ENCODE measurements around the gene DEDD2. TPM values are rescaled to one million over a fixed set of nuclear protein-coding genes. Genes with fewer than 3 reads are reported as not detected.

DEDD2 gene
- polyA plus RNA-seq, 1 of the 3 experiments (the other 2 are of a cell fraction): 30.2 TPM

DNA sequence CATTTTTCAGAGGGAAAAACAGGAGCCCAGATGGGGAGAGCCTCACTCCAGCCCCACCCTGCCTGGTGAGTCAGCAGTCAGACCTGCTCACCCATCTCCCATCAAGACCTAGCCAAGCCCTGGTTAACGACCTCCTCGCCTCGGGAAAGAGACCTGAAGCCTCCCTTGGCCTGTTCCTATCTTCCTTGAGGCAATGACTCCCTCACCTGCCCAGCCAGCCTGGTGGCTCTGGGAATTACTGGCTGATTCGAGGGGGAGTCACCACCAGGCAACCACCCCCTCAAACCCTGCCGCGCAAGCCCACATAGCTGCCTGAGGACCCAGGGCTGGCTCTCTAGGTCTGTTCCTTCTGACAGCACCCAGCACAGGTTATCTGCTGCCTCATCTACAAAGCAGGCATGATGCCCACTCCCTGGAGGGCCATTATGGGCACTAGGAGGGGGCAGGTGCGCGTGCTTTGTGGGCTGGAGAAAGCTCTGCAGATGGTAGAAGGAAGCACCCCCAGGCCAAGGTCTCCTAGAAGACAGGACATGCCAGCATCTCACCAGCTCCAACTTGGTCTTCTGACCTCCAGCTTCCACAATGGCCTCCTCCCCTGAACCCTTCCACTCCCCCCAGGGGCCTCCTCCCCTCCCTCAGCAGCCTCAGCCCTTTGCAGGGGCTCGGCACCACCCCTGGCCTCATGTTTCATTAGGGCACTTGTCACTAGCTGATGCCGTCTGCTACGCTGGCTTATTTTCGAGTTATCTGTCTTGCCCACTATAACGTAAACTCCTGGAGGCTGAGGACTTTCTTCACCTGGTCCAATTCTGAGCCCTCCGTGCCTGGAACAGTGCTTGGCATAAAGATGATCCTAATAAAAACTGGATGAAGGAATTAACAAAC lies 10.4 kb downstream of the DEDD2 start:
- ChIA-PET POLR2A (no interaction called here), CTCF (interaction anchor here (1.0 to 1.7 kb wide), 4 partner anchors 22 to 92 kb away, joined by 3 to 5 read pairs (median 4); no protein-coding TSS in a partner anchor)
- Histone ChIP-seq H3K9me3 (no peaks in the 10 kb centered on the region), H3K4me3 (ENCODE audit: low read depth in 2 of 2, low read length in 1 of 2) (no peak overlapping the region), H3F3A (replicated peaks; ENCODE audit: insufficient read depth) (peaks cover 5% of the 10 kb centered on the region), H3K27ac (ENCODE audit: low read depth in 2 of 2, low read length in 1 of 2) (peak overlapping the region in 1 of 2 experiments; percentile 70; a peak in 2 of 4 replicates), H3K4me1 (ENCODE audit: control insufficient read depth in 1 of 2, insufficient read depth in 2 of 2, low read depth in 1 of 2, low read length in 1 of 2) (peaks cover 0 to 17% of the 10 kb centered on the region in 2 experiments; a peak in 2 of 4 replicates), H3K9ac (no peak overlapping the region; the same call in 1 of the 2 replicates), H3K36me3 (replicated peaks in 1 of 2; ENCODE audit: control insufficient read depth in 1 of 2, insufficient read depth in 2 of 2, low read length in 1 of 2) (peaks cover 19 to 39% of the 10 kb centered on the region in 2 experiments), H4K20me1 (ENCODE audit: insufficient read depth) (0 out of 2 replicates have a peak, but pooled peaks cover 3% of the 10 kb centered on the region), H3K27me3 (ENCODE audit: insufficient read depth) (no peaks in the 10 kb centered on the region), H3K4me2 (peak overlapping the region; percentile 57), H3K9me2 (no peaks in the 10 kb centered on the region), H2AFZ (ENCODE audit: low read depth) (no peak overlapping the region), H3K79me2 (ENCODE audit: insufficient read depth) (peaks cover 36% of the 10 kb centered on the region)
- WGBS (ENCODE audit: low lambda C conversion rate): 75% methylated on average over 14 of the region's 14 CpGs
- no peak for TF ChIP-seq EZH2phosphoT487 (IDR thresholded peaks at IDR 0.05; ENCODE audit: borderline replicate concordance, low read depth)
- peak; percentile 30; the same call in 1 of the 2 replicates for TF ChIP-seq FOSL2 (IDR thresholded peaks at IDR 0.05; ENCODE audit: borderline replicate concordance, low read depth)
- no peak for DNase-seq

DNA sequence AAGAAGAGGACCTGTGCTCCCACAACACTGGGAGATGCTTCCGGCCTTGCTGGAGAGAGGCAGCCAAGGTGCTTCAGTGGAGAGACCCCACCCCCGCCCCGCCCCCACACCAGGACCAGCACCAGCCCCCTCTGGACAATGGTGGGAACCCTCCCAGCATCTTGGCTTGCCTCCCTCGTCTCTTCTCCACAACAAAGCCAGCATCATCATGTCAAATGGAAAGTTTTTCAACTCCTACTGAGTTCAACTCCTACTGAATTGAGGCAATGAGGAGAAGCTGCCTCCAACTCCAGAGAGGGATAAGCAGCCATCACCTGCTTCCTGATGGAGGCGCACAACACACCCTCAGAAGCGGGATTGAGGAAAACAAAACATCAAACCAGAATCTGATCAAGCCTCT lies 12.8 kb downstream of the DEDD2 start:
- H3K9ac ChIP-seq: no peak overlapping the region
- no peak overlapping the region for H2AFZ ChIP-seq (ENCODE audit: low read depth)
- H3K9me2 ChIP-seq: no peaks in the 10 kb centered on the region
- ChIA-PET POLR2A (interaction anchor here (0.6 kb wide), 1 partner anchor 30 kb away, joined by 3 read pairs; no protein-coding TSS in a partner anchor), CTCF (no interaction called here)
- peaks cover 17 to 50% of the 10 kb centered on the region in 2 experiments for H3K36me3 ChIP-seq (replicated peaks in 1 of 2; ENCODE audit: control insufficient read depth in 1 of 2, insufficient read depth in 2 of 2, low read length in 1 of 2)
- H3K4me3 ChIP-seq (ENCODE audit: low read depth in 2 of 2, low read length in 1 of 2): no peak overlapping the region
- H3K27ac ChIP-seq (ENCODE audit: low read depth in 2 of 2, low read length in 1 of 2): no peak overlapping the region
- peaks cover 5% of the 10 kb centered on the region for H3F3A ChIP-seq (replicated peaks; ENCODE audit: insufficient read depth)
- DNase-seq: no peak
- H3K27me3 ChIP-seq (ENCODE audit: insufficient read depth): no peaks in the 10 kb centered on the region
- no peak overlapping the region for H3K4me2 ChIP-seq
- TF ChIP-seq FOXJ3 (CRISPR knock-in tag; IDR thresholded peaks at IDR 0.05): no peak
- no peak for TF ChIP-seq SIN3A (IDR thresholded peaks at IDR 0.05; ENCODE audit: borderline replicate concordance, low read depth, low read length)
- H3K4me1 ChIP-seq (ENCODE audit: control insufficient read depth in 1 of 2, insufficient read depth in 2 of 2, low read depth in 1 of 2, low read length in 1 of 2): peaks cover 0 to 17% of the 10 kb centered on the region in 2 experiments; a peak in 2 of 4 replicates
- H3K79me2 ChIP-seq (ENCODE audit: insufficient read depth): peaks cover 30% of the 10 kb centered on the region
- H4K20me1 ChIP-seq (ENCODE audit: insufficient read depth): 0 out of 2 replicates have a peak, but pooled peaks cover 4% of the 10 kb centered on the region
- H3K9me3 ChIP-seq: no peaks in the 10 kb centered on the region
- WGBS (ENCODE audit: low lambda C conversion rate): 94% methylated on average over 4 of the region's 6 CpGs

- Histone ChIP-seq H3K27ac (ENCODE audit: low read depth in 2 of 2, low read length in 1 of 2) (no peak overlapping the region), H3K27me3 (ENCODE audit: insufficient read depth) (no peaks in the 10 kb centered on the region), H3K4me1 (ENCODE audit: control insufficient read depth in 1 of 2, insufficient read depth in 2 of 2, low read depth in 1 of 2, low read length in 1 of 2) (peaks cover 0 to 17% of the 10 kb centered on the region in 2 experiments; a peak in 2 of 4 replicates), H3K36me3 (replicated peaks in 1 of 2; ENCODE audit: control insufficient read depth in 1 of 2, insufficient read depth in 2 of 2, low read length in 1 of 2) (peaks cover 7 to 50% of the 10 kb centered on the region in 2 experiments), H3K9me2 (no peaks in the 10 kb centered on the region), H3K4me3 (ENCODE audit: low read depth in 2 of 2, low read length in 1 of 2) (no peak overlapping the region), H3F3A (replicated peaks; ENCODE audit: insufficient read depth) (peaks cover 5% of the 10 kb centered on the region), H4K20me1 (ENCODE audit: insufficient read depth) (0 out of 2 replicates have a peak, but pooled peaks cover 4% of the 10 kb centered on the region), H3K79me2 (ENCODE audit: insufficient read depth) (peaks cover 23% of the 10 kb centered on the region), H2AFZ (ENCODE audit: low read depth) (no peak overlapping the region), H3K9ac (no peak overlapping the region), H3K4me2 (no peak overlapping the region), H3K9me3 (no peaks in the 10 kb centered on the region)
- no peak for DNase-seq
- CTCF ChIA-PET: no interaction called here
- POLR2A ChIA-PET: no interaction called here
- WGBS (ENCODE audit: low lambda C conversion rate): 83% methylated on average over 2 of the region's 2 CpGs
- TF ChIP-seq JUND (IDR thresholded peaks at IDR 0.05): no peak
- no peak for TF ChIP-seq NRF1 (IDR thresholded peaks at IDR 0.05; ENCODE audit: low read depth, low read length)
- TF ChIP-seq TEAD4 (IDR thresholded peaks at IDR 0.05; ENCODE audit: borderline replicate concordance, insufficient read depth): no peak
- no peak for TF ChIP-seq RCOR1 (IDR thresholded peaks at IDR 0.05; ENCODE audit: low read length)
- TF ChIP-seq ELF1 (IDR thresholded peaks at IDR 0.05): no peak
- no peak for TF ChIP-seq FOXJ3 (CRISPR knock-in tag; IDR thresholded peaks at IDR 0.05)
- TF ChIP-seq POLR2AphosphoS5 (IDR thresholded peaks at IDR 0.05; ENCODE audit: low read depth, low read length): no peak
- no peak for TF ChIP-seq CHD2 (IDR thresholded peaks at IDR 0.05; ENCODE audit: low read length, partially characterized antibody)
- TF ChIP-seq, protein P1, sequence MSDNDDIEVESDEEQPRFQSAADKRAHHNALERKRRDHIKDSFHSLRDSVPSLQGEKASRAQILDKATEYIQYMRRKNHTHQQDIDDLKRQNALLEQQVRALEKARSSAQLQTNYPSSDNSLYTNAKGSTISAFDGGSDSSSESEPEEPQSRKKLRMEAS (IDR thresholded peaks at IDR 0.05; ENCODE audit: low read depth): no peak
- no peak for TF ChIP-seq PBX3 (IDR thresholded peaks at IDR 0.05)
- TF ChIP-seq GABPA (IDR thresholded peaks at IDR 0.05; ENCODE audit: low read depth): no peak
- no peak for TF ChIP-seq EP300 (IDR thresholded peaks at IDR 0.05; ENCODE audit: borderline replicate concordance in 1 of 2, low read depth in 1 of 2, low read length in 1 of 2)
- TF ChIP-seq, protein P2, sequence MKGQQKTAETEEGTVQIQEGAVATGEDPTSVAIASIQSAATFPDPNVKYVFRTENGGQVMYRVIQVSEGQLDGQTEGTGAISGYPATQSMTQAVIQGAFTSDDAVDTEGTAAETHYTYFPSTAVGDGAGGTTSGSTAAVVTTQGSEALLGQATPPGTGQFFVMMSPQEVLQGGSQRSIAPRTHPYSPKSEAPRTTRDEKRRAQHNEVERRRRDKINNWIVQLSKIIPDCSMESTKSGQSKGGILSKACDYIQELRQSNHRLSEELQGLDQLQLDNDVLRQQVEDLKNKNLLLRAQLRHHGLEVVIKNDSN (IDR thresholded peaks at IDR 0.05; ENCODE audit: borderline replicate concordance, low read depth): no peak
- TF ChIP-seq FOXM1 (IDR thresholded peaks at IDR 0.05; ENCODE audit: low read depth): no peak
- TF ChIP-seq RXRA (IDR thresholded peaks at IDR 0.05; ENCODE audit: borderline replicate concordance, low read depth): no peak
Observed at GRCh38 chr19:42203700-42204099, 13.8 kb downstream of the DEDD2 start.
